Stimulated activated CD4-positive, alpha-beta T cell treated with anti-CD3 and anti-CD28 coated beads, Interleukin-15, amount 100 ng/mL, for 24 hours (primary cell): ENCODE measurements around the gene ITGA1.

Source experiments
- DNase-seq: peaks from one replicate; pipeline ENCODE4 v3.0.0-alpha.2; 2020

The ITGA1 gene

DNA sequence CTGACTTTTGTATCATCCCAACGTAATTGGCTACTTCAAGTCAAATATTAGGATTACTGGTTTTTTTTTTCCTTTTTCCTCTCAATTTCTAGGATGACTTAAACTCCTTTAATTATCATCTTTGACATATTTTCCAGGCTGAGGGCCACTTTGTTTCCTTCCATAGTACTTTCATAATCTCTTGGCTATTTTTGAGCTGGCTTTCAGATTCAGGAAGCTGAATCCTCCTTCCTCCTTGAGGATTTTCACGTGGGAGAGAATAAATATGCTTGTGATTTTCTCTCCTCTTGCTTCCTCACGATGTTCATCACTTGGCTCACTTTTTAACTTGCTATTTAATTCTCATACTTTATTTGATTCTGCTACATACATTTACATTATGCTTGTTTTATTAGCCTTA lies 88.1 kb downstream of the ITGA1 start:
- no peak for DNase-seq

GRCh38 chr5:52876456-52876855 lies 88.7 kb downstream of the ITGA1 start:
- no peak for DNase-seq

DNA sequence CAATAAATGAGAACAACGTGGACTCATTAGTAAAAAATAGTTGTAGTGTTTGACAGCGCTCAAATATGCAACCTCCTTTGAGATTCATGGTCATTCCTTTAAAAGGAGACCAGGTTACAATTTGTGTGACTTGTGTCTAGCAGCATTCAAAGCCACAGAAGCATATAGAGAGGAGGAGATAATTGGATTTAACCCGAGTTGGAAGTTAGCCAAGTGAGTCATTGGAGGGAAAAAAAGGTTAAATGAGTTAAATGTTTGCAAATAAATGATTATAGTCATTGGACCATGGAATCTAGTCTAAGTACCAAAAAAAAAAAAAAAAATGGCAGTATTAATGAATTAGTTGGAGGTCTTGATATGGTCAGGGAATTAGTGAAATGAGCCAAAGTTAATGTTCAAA lies 90.9 kb downstream of the ITGA1 start:
- no peak for DNase-seq

GRCh38 chr5:52880541-52880940 lies 92.8 kb downstream of the ITGA1 start:
- no peak for DNase-seq

DNA sequence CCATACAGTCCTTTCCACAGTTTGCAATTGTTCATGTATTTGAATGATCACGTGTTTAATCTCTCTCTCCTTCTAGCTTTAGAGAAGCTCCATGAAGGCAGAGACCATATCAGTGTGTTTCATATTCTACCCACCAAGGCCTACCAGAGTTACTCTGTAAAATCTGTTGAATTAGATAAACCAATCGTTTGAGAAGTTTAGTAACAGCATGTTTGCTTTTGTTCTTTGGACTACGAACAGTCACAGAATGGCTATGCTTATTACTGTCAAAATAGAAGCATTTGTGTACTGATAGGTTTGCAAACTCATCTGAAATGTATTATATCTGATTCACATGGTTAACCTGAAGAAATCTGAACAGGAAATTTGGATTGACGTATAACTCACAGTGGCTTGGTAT lies 93.8 kb downstream of the ITGA1 start:
- no peak for DNase-seq

- DNase-seq: no peak
Observed at GRCh38 chr5:52883110-52883509, 95.4 kb downstream of the ITGA1 start.

- no peak for DNase-seq
Observed at GRCh38 chr5:52884453-52884852, 96.7 kb downstream of the ITGA1 start.

- DNase-seq: no peak
Observed at GRCh38 chr5:52885614-52886013, 97.9 kb downstream of the ITGA1 start.

DNA sequence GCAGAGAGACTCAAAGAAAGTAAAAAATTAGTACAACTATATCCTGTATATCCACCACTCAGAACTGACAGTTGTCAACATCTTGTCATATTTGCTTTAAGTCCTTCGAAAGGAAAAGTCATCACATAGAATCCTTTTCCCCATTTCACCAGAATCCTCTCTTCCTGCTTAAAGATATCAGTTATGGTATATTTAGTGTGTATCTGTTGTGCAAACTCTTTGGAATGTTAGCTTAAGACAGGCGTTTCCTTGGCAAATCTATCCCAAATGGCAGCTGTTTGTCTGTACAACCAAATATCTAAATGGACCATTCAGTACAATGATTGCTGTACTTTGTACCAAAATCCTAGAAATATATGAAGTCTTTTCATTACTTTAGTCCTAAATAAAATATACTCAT lies 98.5 kb downstream of the ITGA1 start:
- no peak for DNase-seq

- DNase-seq: no peak
Observed at GRCh38 chr5:52887066-52887465, 99.3 kb downstream of the ITGA1 start.

DNA sequence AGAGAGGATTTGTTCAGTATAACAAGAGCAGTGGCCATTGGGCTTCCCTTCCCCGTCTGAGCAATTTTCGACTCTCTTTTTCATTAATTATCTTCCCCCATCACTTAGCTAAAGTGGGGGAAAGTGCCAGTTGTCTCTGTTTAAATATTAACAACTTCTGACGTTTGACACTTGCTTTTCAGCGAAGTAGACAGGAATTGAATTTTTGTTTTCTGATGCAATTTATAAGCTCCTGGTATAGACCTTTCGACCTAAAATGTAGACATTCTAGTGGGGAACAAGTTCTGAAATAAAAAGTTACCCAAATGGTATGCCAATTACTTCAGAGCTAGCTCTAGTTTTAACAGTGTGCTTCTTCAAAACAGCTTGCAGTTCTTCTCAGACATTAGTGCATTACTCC lies 100.6 kb downstream of the ITGA1 start:
- DNase-seq: no peak

GRCh38 chr5:52892242-52892878 lies 104.6 kb downstream of the ITGA1 start:
- no peak for DNase-seq

DNA sequence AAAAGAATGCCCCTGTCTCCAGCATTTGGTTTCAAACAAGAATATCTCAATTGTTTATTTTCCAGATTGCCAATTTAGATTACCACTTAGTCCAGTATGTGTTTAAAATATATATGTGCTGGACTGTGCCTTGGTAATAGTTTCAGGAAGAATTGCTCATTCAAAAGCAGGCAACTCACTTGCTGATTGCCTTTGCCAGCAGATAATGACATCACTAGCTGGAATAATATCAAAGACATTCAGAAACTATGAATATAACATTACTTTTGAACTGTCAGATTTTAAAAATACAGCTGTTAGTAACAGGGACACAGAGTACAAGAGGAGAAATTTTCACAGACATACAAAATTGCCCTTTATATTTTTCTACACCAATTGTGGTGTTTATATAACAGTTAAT lies 105.4 kb downstream of the ITGA1 start:
- DNase-seq: no peak

GRCh38 chr5:52893863-52894262 lies 106.1 kb downstream of the ITGA1 start:
- DNase-seq: no peak

DNA sequence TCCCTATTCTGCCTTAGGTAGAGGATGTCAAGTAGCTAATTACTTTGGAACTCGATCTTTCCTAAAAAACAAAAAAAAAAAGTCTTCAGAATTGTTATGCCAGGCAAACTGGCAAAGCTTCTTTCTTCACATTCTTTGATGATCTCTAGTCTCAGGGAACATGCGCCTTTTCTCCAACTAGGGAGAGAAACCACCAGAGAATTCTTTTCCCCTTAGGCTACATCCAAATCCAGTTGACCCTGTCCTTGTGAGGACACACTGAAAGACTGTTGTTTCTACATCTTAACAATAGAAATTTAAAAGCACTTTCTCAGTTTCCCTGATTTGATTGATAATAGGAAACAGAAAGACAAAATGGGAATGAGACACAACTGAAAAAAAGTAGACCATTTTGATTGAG lies 106.7 kb downstream of the ITGA1 start:
- no peak for DNase-seq

DNA sequence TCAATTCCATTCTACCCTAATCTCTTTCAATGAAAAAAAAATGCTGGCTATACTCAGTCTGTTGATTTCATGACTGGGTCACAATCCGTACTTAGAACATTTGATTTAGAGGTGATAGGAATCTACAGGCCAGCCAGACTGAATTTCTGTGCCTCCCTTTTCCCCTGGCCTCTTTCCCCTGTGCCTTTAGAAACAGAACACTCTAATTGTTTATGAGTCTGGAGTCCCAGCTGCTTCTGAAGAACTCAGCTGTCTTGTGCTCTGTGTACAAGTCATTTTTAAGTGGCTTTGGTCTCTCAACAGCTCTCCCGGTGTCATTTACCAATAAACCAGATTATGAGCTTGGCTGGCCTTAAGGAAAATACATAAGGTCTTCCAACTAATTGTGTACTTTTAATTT lies 107.4 kb downstream of the ITGA1 start:
- DNase-seq: no peak

DNA sequence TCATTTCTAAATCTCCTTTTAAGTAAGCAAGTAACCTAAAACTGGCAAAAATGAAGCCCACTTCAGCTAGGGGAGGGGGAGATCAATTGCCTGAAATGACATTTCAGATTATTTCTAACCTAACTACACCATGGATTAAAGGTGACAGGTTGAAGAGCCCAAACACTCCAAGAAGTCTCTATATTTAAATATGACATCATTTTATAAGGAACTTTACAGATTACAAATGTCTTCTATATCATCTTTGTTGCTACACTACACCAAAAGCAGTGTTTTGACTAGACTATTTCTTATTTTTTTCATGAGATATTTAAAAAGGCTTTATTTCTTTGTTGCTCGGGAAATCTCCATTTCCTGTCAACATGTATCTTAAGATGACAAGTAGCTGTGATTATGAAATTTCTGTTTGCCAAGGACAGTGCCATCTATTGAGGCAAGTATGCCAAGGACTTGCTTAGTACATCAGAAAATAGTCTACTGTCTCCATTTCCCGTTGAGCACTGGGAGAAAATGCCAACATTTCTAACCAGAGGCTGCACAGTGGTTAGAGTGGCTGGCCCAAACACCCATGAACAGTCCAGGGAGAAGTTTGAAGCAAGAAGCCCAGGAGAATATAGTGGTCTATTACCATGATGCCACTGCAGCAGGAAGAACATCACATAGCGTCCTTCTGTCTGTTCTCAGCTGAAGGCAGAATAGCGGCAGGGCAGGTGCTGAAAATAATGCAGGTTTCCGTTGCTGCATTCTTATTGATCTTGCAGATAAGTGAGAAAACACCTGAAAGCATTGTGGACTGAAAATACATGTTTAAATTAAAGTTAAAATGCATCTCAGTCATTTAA lies 108.1 kb downstream of the ITGA1 start:
- no peak for DNase-seq

DNA sequence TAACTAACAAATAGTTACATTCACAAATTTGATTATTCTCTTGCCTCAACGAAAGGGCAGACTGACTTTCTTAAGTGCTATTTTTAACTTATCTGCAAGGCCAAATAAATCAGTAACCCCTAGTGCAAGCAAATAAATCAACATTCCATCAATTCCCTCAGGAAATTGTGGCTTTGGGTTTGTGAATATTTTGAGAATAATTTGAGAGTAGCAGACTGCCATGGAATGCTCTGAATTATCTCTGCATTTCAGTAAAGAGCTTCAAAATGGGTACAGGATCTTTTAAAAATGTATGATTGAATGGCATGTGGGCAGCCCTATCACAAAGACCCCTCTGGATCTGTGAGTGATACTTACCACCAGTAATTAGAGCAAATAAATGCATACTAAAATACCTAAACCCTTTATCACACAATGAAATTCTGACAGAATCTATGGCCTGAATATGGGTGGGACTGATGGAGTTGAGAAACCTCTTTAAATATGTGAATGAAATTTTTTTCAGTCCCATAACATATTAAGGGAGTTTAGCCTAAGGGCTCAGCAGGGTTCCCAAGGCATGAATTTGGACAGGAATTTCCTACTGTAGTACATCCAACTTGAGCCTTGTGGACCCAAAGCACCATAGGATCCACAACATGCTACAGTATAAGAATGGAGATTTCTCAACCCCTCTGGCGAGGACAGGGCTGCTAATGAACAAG lies 109.0 kb downstream of the ITGA1 start:
- DNase-seq: no peak

- no peak for DNase-seq
Observed at GRCh38 chr5:52897238-52897614, 109.5 kb downstream of the ITGA1 start.

DNA sequence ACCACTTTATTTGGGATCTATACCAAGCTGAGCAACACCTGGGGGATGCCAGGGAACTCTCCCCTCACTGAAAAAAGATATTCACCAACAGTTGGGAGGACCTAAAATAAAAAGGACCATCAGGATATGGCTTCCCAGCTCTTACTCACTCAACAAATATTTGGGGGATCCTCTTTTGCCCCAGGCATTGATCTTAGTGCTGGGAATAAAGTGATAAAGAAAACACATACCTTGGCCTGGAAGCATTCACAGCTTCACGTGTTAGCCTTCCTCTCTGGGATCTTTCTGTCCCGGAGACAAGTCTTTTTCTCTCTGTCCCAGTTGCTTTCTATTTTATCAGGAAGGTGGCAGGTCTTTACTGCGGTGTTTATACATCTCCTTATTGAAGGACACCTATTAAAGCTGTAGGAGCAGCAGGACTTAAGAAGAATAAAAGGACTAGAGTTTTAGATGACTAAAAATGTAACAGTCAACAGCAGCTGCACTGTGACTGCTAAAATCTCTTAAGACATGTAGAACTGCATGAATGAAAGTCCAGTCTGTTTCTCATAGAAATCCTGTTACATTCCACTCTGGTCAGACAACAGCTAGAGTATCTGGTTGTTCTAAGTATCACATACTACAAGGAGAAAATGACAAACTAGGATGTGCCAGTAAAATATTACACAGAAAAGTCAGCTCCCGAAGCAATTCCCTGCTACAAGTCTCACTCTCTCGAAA lies 111.4 kb downstream of the ITGA1 start:
- no peak for DNase-seq

- DNase-seq: no peak
Observed at GRCh38 chr5:52903142-52903541, 115.4 kb downstream of the ITGA1 start.

DNA sequence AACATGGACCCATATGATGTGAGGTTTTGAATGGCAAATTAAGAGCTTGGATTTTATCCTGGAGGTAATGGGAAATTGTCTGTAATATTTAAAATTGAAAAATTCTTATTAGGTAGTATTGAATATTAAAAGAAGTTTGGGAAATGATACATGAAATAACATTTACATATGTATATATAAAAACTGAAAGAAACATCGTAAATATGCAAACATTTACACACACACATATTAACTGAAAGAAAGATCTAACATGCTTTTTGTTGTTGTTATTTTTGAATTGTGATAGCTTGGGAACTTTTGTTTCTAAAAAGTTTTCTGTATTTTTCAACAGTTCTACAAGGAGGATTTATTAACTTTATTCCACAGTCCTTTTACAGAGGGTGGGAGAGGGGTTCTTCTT lies 118.6 kb downstream of the ITGA1 start:
- DNase-seq: no peak

- DNase-seq: no peak
Observed at GRCh38 chr5:52906845-52907244, 119.1 kb downstream of the ITGA1 start.
